ENCODE results near the gene MOB3A.

Gene MOB3A

GRCh38 chr19:2032296-2032941, 63.7 kb downstream of the MOB3A start:
- peak; percentile 55 for DNase-seq

- DNase-seq: no peak
These were observed 68.8 kb downstream of the MOB3A start for GRCh38 chr19:2027361-2027760.

GRCh38 chr19:2026770-2027169, 69.4 kb downstream of the MOB3A start:
- no peak for DNase-seq

GRCh38 chr19:2022289-2022688, 73.8 kb downstream of the MOB3A start:
- no peak for DNase-seq

- no peak for DNase-seq
These were observed 74.5 kb downstream of the MOB3A start for GRCh38 chr19:2021453-2022140.

Measured in stimulated activated CD4-positive, alpha-beta T cell treated with anti-CD3 and anti-CD28 coated beads, Interleukin-15, amount 100 ng/mL, for 24 hours (primary cell).